OCI-LY7 (cell line): ENCODE results near the gene DEDD2. TPM values are rescaled to one million over a fixed set of nuclear protein-coding genes. Genes with fewer than 3 reads are reported as not detected.

ENCODE experiments used
- BruUV-seq: library from RNA; stranded (reverse); fragments of 400-500 nt; replicated peaks from 2 replicates; lab custom pipeline; 2021; lab: Mats Ljungman, UMichigan
- CTCF ChIA-PET: fragments of 300-600 bp; sonication (Branson Sonifier 250); formaldehyde crosslinking; loops from one replicate; lab custom pipeline; 2022; ENCODE audit warnings: antibody characterized with exemption; ENCODE audit not compliant: unreplicated experiment; lab: Charles Lee
- POLR2A ChIA-PET: fragments of 300-600 bp; sonication (Branson Sonifier 250); formaldehyde crosslinking; loops from one replicate; lab custom pipeline; 2022; ENCODE audit warnings: antibody characterized with exemption; lab: Charles Lee
- DNase-seq: peaks from one replicate; pipeline ENCODE4 v3.0.0-alpha.2; 2015; ENCODE audit warnings: low spot score
- H2AFZ ChIP-seq: fragments of 200-600 bp; sonication (generic), shearing (Covaris generic); 2 replicates; pipeline ENCODE4 v1.6.1; 2014; ENCODE audit warnings: mild to moderate bottlenecking, antibody characterized with exemption, low read length, moderate library complexity
- H3K27ac ChIP-seq: fragments of 200-600 bp; sonication (generic); 2 replicates; pipeline ENCODE4 v1.5.1; 2014; ENCODE audit warnings: mixed run types, low read depth, mild to moderate bottlenecking, moderate library complexity, low read length, inconsistent platforms; ENCODE audit not compliant: poor library complexity, severe bottlenecking
- H3K36me3 ChIP-seq: fragments of 200-600 bp; sonication (generic); 2 replicates; pipeline ENCODE4 v1.6.1; 2014; ENCODE audit warnings: mild to moderate bottlenecking, antibody characterized with exemption, low read length, moderate library complexity, mixed read lengths; ENCODE audit not compliant: insufficient read depth
- H3K4me1 ChIP-seq: fragments of 200-600 bp; sonication (generic); 2 replicates; pipeline ENCODE4 v1.5.1; 2014; ENCODE audit warnings: mild to moderate bottlenecking, low read length; ENCODE audit not compliant: insufficient read depth, poor library complexity, severe bottlenecking
- H3K4me2 ChIP-seq: fragments of 200-600 bp; sonication (generic); 2 replicates; pipeline ENCODE4 v1.6.1; 2014; ENCODE audit warnings: mild to moderate bottlenecking, low read length
- H3K4me3 ChIP-seq: fragments of 200-600 bp; sonication (generic); 2 replicates; pipeline ENCODE4 v1.5.1; 2014; ENCODE audit warnings: mild to moderate bottlenecking, low read depth, low read length; ENCODE audit not compliant: poor library complexity, severe bottlenecking
- H3K79me2 ChIP-seq: fragments of 200-600 bp; sonication (generic); 2 replicates; pipeline ENCODE4 v1.6.1; 2016; ENCODE audit warnings: low read depth, mild to moderate bottlenecking, low read length, moderate library complexity, mixed read lengths; ENCODE audit not compliant: insufficient read depth
- H3K9me2 ChIP-seq: fragments of 200-600 bp; sonication (generic); 2 replicates; pipeline ENCODE4 v1.6.1; 2016; ENCODE audit warnings: mild to moderate bottlenecking, low read length, mixed read lengths; ENCODE audit not compliant: insufficient read depth
- H3K9me3 ChIP-seq: fragments of 200-600 bp; sonication (generic); 2 replicates; pipeline ENCODE4 v1.6.1; 2014; ENCODE audit warnings: mild to moderate bottlenecking, mixed run types, low read length, mixed read lengths
- H4K20me1 ChIP-seq: fragments of 200-600 bp; sonication (generic); 2 replicates; pipeline ENCODE4 v1.6.1; 2014; ENCODE audit warnings: mild to moderate bottlenecking, antibody characterized with exemption, low read length, moderate library complexity, mixed read lengths; ENCODE audit not compliant: insufficient read depth
- CTCF ChIP-seq: fragments of 200-600 bp; sonication (generic); conservative IDR thresholded peaks from 2 replicates; pipeline ENCODE4 v1.5.1; 2014; ENCODE audit warnings: mild to moderate bottlenecking, antibody characterized with exemption, low read length, moderate library complexity, mixed read lengths
- EZH2phosphoT487 ChIP-seq: fragments of 200-600 bp; sonication (generic); IDR thresholded peaks from 2 replicates; pipeline ENCODE4 v1.6.1; 2018; ENCODE audit warnings: low read depth, borderline replicate concordance, mild to moderate bottlenecking, mixed run types, antibody characterized with exemption, low read length, moderate library complexity, mixed read lengths
- intact Hi-C: fragments of 100-400 bp; cut with micrococcal nuclease; formaldehyde crosslinking; loops from one replicate; pipeline ENCODE4 v1.10.0; 2022; ENCODE audit not compliant: unreplicated experiment
- total RNA-seq, 2 experiments: library from RNA; depleted of rRNA in 1 of 2; stranded (reverse); fragments of >200 nt in 1 of 2; shearing (Covaris generic) in 1 of 2; gene quantifications; 2 replicates each; pipeline ENCODE4 v1.2.3, GENCODE V29; 2014 to 2022

DEDD2 gene
- total RNA-seq, 2 experiments from 2014 or later: 15.5 to 41.9 TPM

GRCh38 chr19:42250183-42250665 lies 32.7 kb upstream of the DEDD2 start:
- Histone ChIP-seq H4K20me1 (no peaks in the 10 kb centered on the region; the same call in 1 of the 2 replicates), H3K36me3 (peaks cover 29% of the 10 kb centered on the region), H3K79me2 (peaks cover 28% of the 10 kb centered on the region; the same call in 1 of the 2 replicates), H3K4me3 (no peak overlapping the region), H3K9me3 (no peaks in the 10 kb centered on the region), H3K9me2 (no peaks in the 10 kb centered on the region), H3K4me2 (no peak overlapping the region), H3K27ac (no peak overlapping the region), H2AFZ (no peak overlapping the region), H3K4me1 (peaks cover 30% of the 10 kb centered on the region)
- intact Hi-C loops: no loop called here
- BruUV-seq: no TSS peak
- POLR2A ChIA-PET: no interaction called here
- DNase-seq: no peak
- TF ChIP-seq EZH2phosphoT487: no peak
- CTCF ChIA-PET: no interaction called here

DNA sequence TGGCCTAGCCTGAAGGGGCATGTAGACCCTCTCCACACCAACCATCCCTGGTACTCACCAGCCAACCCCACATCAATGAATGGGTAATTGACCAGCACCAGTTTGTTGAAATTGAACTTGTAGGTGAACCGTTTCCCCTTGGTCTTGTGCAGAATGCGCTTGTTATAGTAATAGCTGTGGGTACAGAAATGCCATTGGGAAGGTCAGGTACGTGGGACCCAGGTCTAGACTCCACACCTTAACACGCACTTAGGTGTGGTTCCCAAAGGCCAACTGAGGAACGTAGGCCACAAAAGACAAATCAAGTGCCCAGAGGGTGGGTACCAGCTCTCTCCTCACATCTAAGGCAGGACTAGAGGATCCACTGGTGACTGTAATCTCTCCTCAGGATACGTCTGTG lies 32.3 kb upstream of the DEDD2 start:
- ChIA-PET CTCF (no interaction called here), POLR2A (no interaction called here)
- Histone ChIP-seq H3K9me2 (no peaks in the 10 kb centered on the region), H3K36me3 (peaks cover 29% of the 10 kb centered on the region), H3K27ac (no peak overlapping the region), H2AFZ (no peak overlapping the region), H3K4me2 (no peak overlapping the region), H3K79me2 (peaks cover 27% of the 10 kb centered on the region; the same call in 1 of the 2 replicates), H3K4me1 (peaks cover 35% of the 10 kb centered on the region), H3K4me3 (no peak overlapping the region), H3K9me3 (no peaks in the 10 kb centered on the region), H4K20me1 (no peaks in the 10 kb centered on the region; the same call in 1 of the 2 replicates)
- DNase-seq: no peak
- intact Hi-C loops: no loop called here
- no TSS peak for BruUV-seq
- TF ChIP-seq EZH2phosphoT487 (no peak), CTCF (no peak)

DNA sequence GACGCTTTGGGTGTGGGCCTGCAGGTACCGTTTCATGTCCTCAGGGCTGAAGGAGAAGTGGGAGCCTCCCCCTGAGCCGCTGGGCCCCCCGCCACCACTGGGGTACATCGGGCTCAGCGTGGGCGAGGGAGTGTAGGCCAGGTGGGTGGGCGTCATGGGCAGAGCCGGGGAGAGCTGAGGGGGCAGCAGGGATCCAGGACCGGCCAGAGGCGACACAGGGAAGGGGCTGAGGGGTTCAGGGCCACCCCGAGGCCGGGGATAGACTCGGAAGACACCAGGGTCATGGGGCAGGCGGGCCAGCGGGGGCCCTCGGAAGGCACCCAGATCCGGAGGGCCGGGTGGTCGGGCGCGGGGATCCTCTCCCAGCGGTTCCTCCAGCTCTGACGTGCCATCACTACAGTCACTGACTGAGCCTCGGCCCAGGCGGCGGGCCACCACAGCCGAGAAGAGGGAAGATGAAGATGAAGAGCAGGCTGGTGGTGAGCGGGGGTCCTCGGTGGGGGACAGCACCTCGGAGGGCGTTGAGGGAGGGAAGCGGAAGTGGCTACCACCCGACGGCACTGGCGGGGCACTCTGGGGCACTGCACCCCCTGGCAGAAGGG lies 31.8 kb upstream of the DEDD2 start:
- peaks cover 35% of the 10 kb centered on the region for H3K4me1 ChIP-seq
- H4K20me1 ChIP-seq: no peaks in the 10 kb centered on the region; the same call in 1 of the 2 replicates
- TF ChIP-seq EZH2phosphoT487: no peak
- no peak for TF ChIP-seq CTCF
- DNase-seq: no peak
- H3K4me3 ChIP-seq: no peak overlapping the region
- CTCF ChIA-PET: no interaction called here
- H3K27ac ChIP-seq: no peak overlapping the region
- no peak overlapping the region for H2AFZ ChIP-seq
- no peaks in the 10 kb centered on the region for H3K9me2 ChIP-seq
- intact Hi-C loops: no loop called here
- peaks cover 29% of the 10 kb centered on the region for H3K36me3 ChIP-seq
- BruUV-seq: no TSS peak
- H3K9me3 ChIP-seq: no peaks in the 10 kb centered on the region
- no peak overlapping the region for H3K4me2 ChIP-seq
- peaks cover 22% of the 10 kb centered on the region; the same call in 1 of the 2 replicates for H3K79me2 ChIP-seq
- POLR2A ChIA-PET: no interaction called here
